GM18520 (cell line): ENCODE data around the gene C19orf85.
"Not testable (repeated sequence)": the region's sequence is repeated elsewhere in the genome, so short reads cannot be mapped to it uniquely, and the experiment has no call there.

Experiments
- ATAC-seq: cut with Tn5 transposase; IDR thresholded peaks from one replicate; pipeline ENCODE4 v1.9.1; 2021; ENCODE audit not compliant: unreplicated experiment

Gene C19orf85

GRCh38 chr19:55442372-55442961 lies 22.1 kb downstream of the C19orf85 start:
- ATAC-seq, result no peak

GRCh38 chr19:55441692-55442321 lies 22.7 kb downstream of the C19orf85 start:
- ATAC-seq, result no peak

DNA sequence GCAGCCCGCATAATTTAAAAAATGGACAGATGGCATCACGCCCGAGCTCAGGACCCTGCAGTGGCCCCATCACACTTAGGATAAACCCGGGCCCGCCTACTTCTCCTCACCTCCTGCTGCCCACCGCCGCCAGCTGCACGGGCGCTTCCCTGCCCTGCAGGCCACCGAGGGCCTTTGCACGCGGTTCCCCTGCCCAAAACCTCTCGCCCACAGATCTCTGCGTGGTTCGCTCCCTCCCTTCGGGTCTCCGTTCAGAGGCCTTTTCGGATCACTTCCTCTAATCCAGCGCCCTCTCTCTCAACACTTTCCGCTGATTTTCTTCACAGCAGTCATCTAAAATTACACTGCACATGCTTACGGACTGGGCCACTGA lies 23.2 kb downstream of the C19orf85 start:
- no peak for ATAC-seq

GRCh38 chr19:55440411-55441105 lies 24.0 kb downstream of the C19orf85 start:
- ATAC-seq, result no peak

GRCh38 chr19:55439052-55439451 lies 25.5 kb downstream of the C19orf85 start:
- ATAC-seq, result no peak

DNA sequence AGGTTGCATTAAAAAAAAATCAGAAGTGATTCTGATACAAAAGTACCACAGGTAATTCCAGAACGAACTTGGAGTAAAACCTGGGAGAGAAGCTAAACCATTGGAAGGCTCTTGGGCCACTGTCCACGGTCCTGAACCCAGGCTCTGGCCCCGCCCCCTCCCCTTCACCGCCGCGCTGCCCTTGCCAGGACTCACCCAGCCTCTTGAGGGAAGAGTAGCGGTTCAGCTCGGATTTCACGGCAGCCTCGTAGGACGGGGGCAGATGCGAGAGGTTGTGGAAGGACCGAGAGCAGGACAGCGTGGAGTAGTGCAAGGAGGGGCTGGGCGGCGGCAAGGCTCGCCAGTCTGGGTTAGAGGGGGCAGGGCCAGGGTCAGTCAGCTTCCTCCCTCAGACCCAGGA lies 27.1 kb downstream of the C19orf85 start:
- ATAC-seq, result no peak

DNA sequence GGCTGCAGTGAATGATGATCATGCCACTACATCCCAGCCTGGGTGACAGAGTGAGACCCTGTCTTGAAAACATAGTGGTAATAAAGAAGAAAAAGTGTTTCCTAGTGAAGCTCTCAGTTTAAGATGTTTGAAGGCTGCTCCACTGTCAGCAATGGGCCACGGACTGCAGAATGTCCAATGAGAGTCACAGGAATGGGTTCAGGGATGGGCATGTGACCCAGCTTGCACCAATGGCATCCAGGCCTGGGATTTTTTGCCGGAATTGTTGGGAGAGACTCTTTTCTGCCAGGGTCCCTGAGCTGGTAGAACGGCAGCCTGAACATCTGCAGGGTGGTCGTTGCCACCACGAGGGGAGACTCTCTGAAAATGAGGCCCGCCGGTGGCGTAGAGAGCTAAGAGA lies 27.7 kb downstream of the C19orf85 start:
- no peak for ATAC-seq

DNA sequence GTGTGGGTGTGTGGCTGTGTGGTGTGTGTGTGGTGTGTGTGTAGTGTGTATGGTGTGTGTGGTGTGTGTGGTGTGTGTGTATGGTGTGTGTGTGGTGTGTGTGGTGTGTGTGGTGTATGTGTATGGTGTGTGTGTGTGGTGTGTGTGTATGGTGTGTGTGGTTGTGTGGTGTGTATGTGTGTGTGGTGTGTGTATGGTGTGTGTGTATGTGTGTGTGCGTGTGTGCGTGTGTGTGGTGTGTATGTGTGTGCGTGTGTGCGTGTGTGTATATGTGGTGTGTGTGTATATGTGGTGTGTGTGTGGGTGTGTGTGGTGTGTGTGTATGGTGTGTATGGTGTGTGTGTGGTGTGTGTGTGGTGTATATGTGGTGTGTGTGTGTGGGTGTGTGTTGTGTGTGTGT lies 29.5 kb downstream of the C19orf85 start:
- no peak for ATAC-seq

DNA sequence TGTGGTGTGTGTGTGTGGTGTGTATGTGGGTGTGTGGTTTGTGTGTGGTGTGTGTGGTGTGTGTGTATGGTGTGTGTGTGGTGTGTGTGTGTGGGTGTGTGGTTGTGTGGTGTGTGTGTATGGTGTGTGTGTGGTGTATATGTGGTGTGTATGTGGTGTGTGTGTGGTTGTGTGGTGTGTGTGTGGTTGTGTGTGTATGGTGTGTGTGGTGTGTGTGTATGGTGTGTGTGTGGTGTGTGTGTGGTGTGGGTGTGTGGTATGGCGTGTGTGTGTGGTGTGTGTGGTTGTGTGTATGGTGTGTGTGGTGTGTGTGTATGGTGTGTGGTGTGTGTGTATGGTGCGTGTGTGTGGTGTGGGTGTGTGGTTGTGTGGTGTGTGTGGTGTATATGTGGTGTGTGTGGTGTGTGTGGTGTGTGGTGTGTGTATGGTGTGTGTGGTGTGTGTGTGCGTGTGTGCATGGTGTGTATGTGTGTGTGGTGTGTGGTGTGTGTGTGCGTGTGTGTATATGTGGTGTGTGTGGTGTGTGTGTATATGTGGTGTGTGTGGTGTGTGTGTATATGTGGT lies 30.1 kb downstream of the C19orf85 start:
- no peak for ATAC-seq

- no peak for ATAC-seq
Measured at GRCh38 chr19:55433292-55433691, 31.3 kb downstream of the C19orf85 start.

DNA sequence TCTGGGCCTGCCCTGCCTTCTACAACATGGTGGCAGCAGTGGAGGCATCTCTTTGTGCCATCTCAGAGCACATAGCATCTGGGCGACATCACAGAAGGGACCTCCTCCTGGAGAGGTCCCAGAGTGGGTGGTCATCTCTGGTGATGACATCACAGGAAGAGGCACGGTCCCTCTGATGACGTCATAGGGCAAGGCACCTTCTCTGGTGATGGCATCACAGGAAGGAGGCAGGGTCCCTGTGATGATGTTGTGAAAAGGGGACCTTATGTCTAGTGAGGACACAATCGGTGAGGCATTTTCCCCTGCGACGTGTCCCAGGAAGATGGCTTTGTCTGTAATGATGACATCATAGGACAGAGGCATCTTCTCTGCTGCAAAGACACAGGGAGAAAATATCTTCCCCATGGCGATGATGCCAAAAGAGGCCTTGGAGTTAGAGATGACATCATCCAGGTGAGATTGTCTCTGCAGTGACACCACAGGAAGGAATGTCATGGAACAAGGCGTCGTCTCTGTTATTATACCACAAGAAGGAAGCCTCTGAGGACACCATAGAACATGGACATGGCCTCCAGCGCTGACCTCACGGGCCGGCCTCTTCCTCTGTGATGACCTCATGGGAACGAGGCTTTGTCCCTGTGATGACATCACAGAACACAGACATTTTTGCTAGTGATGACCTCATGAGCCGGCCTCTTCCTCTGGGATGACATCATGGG lies 32.2 kb downstream of the C19orf85 start:
- ATAC-seq, result no peak

DNA sequence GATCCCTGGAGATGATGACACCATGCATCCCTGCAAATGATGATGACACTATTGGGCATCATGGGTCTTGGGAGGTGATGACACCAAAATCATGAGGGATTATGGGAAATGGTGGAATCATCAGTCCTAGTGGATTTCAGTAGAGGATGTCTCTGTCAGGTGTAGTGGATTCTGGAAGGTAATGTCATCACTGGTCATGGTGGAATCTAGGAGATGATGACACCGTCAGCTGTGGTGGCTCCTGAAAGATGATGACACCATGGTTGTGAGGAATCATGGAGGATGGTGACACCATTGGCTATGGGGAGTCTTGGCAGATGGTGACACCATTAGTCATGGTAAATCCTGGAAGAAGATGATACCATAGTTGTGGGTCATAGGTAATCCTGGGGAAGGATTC lies 33.4 kb downstream of the C19orf85 start:
- ATAC-seq, result no peak

DNA sequence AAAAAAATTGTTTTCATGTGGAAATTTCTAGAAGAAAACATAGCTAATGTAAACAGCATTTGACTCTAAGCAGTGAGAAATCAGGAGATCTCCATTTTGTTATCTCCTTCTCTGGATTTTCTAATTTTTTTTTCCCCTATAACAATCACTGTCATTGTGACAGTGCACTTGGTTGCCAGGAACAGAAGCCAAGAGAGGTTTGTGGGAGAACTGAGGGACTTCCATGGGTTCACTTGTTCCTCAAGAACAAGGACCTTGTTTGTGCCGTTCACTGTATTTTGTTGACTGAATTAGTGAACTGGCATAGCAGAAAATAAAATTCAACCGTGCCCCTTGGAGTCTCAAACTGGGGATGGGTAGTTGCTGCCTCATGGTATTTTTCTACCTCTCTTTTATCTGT lies 38.5 kb downstream of the C19orf85 start:
- no peak for ATAC-seq

DNA sequence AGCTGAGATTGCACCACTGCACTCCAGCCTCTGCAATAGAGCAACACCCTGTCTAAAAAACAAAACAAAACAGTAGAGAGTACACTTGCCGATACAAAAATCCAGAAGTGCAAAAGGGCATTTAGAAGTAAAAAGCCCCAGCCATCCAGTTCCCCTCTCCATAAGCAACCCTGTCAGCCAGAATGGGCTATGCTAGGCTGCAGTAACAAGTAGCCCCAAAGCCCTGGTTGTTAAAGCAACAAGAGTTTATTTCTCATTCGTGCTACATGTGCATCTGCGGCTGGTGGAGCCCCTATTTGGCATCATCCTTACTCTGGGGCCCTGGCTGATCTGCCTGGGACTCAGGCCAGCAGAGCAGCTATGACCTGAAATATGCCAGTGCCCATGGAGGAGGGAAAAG lies 40.0 kb downstream of the C19orf85 start:
- no peak for ATAC-seq

DNA sequence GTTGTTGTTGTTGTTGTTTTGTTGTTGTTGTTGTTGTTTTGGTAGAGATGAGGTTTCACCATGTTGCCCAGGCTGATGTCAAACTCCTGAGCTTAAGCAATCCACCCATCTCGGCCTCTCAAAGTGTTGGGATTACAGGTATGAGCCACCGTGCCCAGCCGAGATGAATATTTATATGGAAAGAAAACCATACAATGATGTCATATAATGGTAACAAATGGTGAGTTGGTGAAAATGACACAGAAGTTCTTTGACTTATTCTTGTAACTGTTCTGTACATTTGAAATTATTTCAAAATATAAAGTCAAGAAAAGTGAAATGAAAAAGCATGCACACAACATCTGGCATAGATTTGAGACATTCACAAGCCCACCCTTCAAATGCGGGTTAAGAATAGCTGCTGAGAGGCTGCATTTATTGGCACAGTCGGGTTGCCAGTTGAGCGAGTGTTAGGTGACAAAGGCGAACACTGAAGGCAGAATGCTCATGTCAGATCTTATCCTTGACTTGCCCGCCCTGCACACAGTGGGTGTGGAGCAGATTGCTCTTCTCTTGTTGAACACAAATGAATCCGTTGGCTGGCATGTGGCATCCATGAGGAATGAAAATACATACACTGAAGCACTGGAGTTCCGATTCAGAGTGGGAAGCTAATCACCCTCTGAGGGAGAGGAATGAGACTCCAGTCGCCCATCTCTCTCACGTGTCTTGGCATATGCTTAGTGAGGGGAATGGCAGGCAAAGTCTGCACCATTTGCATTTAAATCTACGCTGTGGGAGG lies 41.1 kb downstream of the C19orf85 start:
- no peak for ATAC-seq

GRCh38 chr19:55421281-55421680 lies 43.3 kb downstream of the C19orf85 start:
- ATAC-seq, result not testable (repeated sequence)

DNA sequence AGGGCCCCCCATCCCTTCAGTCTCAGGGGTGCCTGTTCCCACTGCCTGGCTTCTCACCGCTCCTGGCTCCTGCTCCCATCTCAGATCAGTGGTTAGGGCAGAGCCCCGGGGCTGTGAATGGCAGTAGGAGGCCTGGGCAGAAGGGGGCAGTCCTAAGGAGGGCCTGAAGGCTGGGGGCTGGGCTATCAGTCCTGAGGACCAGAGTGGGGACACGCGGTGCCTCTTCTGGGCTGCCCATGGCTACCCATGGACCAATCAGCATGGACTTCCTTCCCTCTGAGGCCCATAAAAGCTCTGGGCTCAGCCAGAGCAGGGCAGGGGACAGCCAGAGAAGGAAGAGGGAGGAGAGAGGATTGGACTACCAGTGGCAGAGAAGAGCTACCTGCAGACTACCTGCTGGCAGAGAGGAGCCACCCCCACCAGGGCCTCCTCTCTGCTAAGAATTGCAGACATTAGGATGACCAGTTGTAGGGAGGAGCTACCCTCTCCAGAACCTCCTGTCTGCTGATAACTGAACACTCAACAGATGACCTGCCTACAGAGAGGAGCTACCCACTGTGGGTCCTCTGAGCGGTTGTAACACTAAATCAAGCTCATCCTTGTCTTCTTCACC lies 44.8 kb downstream of the C19orf85 start:
- ATAC-seq, result no peak

GRCh38 chr19:55419103-55419502 lies 45.4 kb downstream of the C19orf85 start:
- ATAC-seq, result no peak

DNA sequence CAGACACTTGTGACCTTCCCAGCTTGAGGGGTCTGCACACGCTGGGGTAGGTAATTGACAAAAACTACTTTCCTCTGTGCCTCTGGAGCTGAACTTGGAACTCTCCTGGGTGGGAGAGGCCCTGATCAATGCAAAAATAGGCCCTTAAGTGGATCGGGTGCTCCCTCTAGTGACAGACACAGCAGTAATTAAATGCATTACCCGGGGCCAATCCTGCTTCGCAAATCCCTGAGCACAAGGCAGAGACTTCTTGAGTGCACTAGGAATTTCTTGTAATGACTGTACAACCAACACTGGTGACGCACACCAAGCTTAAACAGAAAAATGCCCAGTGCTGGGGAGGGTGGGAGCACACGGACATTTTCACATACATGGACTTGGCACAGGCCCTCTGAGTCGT lies 46.4 kb downstream of the C19orf85 start:
- no peak for ATAC-seq
